GM19372 (cell line): ENCODE results near the gene NUDCD3.
A peak's percentile ranks its signal among the peaks of the same experiment; 100 is the strongest.
"Not testable (repeated sequence)": the region's sequence is repeated elsewhere in the genome, so short reads cannot be mapped to it uniquely, and the experiment has no call there.

ENCODE experiments used
- ATAC-seq: cut with Tn5 transposase; IDR thresholded peaks from one replicate; pipeline ENCODE4 v1.9.1; 2021; ENCODE audit warnings: mild to moderate bottlenecking, low read depth, moderate library complexity; ENCODE audit not compliant: unreplicated experiment

The NUDCD3 gene

GRCh38 chr7:44519546-44519945 is 29.1 kb upstream of the NUDCD3 start:
- ATAC-seq: no peak

DNA sequence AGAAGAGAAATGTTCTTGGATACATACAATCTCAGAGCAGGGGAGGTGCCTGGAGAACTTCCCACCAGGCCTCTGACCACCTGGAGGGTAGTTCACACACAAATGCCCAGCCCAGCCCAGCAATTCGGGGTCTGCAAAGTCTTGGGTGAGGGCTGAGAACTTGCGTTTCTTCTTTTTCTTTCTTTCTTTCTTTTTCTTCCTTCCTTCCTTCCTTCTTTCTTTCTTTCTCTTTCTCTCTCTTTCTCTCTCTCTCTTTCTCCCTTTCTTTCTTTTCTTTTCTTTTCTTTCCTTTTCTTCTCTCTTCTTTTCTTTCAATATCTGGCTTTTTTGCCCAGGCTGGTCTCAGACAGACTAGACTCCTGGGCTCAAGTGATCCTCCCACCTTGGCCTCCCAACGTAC is 28.3 kb upstream of the NUDCD3 start:
- no peak for ATAC-seq

DNA sequence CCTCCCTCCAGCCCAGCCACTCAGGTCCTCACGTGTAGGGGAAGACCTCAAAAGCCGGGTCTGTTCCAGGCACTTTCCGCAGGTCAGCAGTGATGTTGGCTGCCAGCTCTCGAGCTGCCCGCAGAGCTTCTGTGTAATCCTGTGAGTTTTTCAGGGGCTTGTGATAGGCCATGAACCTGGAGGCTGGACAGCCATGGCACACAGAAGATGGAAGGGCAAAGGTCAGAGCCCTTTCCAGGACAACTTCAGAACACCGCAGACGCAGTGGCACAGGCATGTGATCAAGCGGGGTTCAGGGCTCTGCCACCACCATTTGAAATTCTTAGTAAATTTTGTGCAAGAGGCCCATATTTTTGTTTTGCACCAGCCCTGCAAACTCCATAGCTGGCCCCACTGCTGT is 26.7 kb upstream of the NUDCD3 start:
- ATAC-seq: no peak

DNA sequence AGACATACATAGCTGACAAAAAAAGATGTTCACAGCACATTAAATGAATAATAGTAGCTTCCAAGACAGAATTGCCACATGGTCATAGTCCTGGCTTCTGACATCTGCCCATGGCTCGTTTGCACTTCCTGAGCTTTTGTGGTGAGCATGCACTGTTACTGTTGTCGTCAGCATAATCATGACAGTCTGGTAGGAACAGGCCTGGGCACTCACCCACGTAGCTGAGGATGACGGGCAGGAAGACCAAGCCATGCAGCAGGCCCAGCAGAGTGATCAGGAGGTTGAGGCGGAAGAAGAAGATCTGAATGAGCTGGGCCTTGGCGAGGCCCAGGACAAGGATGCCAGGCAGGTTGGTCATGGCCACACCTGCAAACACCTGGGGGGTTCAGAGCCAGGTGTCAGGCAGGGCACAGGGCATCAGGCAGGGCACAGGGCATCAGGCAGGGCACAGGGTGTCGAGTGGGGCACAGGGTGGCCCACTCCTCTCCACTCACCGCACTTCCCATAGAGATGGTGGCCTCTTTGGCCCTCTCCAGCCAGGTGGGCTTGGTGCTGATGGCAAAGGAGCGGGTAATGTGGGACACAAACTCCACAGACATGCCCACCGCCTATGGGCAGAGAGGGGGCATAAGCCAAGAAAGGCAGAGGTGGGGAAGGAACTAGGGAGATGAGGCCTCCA is 25.3 kb upstream of the NUDCD3 start:
- no peak for ATAC-seq

DNA sequence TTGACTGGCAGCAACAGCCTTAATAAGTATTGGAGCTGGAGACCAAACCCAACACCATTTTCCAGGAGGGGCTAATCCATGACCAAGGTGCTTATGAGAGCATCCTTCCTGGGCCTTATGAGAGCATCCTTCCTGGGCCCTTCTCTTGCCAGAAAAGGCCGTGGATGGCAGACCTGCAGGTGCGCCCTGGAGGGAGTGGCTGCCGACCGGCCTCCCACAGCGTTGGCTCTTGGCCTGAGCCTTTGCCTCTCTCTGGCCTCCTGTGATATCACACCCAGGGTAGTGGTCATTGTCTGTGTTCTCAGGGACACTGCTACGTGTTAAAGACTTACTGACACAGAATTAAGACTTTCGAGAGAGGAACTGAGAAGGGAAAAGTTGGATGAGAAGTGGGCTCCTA is 22.3 kb upstream of the NUDCD3 start:
- no peak for ATAC-seq

GRCh38 chr7:44511863-44512468 is 21.5 kb upstream of the NUDCD3 start:
- no peak for ATAC-seq

GRCh38 chr7:44511236-44511635 is 20.8 kb upstream of the NUDCD3 start:
- ATAC-seq: no peak

DNA sequence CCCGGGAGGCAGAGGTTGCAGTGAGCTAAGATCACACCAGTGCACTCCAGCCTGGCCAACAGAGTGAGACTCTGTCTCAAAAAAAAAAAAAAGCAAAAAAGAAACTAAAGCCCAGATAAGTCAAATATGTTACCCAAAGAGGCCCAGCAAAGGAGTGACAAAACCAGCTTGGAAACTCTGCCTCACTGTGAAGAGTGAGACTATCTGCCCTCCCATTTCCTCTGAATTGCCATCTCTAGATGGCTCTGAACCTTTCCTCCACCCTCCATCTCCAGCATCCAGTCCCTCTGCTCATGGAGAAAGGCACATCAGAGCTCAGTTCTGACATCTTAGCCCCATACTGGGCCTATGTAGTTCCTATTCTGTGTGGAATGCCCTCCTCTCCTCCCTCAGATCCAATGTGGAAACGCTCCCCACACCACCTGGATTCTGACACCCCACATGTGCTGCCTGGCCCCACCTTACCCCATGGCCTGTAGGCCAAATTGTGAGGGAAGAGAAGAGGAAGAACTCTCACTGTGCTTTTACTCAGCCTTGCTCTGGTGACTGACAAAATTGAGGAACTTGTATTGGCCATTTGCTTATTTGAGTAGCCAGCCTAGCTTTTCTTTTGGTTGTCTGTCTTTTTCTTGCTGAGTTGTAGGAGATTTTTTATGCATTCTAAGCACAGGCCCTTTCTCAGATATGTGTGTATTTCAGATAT is 18.0 kb upstream of the NUDCD3 start:
- no peak for ATAC-seq

DNA sequence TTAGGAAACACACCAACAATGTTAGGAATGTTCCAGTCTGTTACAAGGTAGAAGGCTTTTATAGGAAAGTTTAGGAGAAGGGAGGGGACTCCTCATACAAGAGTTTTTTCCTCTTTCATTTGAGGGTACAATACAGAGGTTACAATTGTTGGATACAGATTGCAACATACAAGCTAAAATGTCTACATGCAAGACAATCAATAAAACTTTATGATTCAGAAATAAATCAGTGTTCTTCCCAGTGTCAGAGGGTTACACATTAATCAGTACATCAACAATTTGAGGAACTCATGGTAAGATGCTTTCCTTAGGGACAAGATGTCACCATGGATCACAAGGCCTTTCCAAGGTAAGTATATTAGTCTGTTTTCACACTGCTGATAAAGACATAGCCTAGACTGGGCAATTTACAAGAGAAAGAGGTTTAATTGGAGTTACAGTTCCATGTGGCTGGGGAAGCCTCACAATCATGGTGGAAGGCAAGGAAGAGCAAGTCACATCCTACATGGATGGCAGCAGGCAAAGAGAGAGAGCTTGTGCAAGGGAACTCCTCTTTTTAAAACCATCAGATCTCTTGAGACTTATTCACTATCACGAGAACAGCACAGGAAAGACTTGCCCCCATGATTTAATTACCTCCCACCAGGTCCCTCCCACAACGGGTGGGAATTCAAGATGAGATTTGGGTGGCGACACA is 16.3 kb upstream of the NUDCD3 start:
- not testable (repeated sequence) for ATAC-seq

- no peak for ATAC-seq
Observed at GRCh38 chr7:44505595-44505994, 15.1 kb upstream of the NUDCD3 start.

- ATAC-seq: no peak
Observed at GRCh38 chr7:44498230-44498954, 7.9 kb upstream of the NUDCD3 start.

DNA sequence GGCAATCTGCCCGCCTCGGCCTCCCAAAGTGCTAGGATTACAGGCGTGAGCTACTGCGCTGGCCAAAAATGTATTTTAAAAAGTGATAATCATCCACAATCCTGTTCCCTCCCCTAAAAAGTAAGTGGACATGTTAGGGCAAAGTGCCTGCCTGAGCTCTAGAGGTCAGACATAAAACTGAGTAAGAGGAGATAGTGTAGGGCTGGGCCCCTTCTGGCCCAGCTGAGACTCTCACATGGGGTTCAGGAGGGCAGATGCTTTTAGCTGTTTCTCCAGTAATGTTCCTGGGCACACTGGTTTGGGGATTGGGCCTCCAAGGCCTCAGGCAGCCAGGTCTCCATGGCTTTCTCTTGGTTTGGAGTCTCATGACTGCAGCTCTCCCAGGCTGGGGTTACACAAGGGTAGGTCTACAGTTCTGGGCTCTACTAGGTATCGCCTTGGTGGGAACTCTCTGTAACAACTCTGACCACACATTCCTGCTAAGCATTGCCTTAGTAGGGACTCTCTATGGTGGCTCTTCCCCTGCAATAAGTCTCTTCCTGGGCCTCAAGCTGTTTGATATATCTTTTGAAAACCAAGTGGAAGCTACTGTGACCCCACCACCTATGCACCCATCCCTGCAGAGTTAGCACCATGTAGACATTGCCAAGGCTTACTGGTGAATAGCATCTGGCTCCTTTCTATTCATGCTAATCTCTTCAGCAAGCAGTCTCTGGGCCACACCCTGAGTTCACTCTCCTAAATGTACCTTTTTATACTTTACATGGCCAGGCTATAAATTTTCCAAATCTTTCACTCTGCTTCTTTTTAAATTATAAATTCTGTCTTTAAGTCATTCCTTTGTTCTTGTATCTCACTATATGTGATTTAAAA is 6.9 kb upstream of the NUDCD3 start:
- no peak for ATAC-seq

DNA sequence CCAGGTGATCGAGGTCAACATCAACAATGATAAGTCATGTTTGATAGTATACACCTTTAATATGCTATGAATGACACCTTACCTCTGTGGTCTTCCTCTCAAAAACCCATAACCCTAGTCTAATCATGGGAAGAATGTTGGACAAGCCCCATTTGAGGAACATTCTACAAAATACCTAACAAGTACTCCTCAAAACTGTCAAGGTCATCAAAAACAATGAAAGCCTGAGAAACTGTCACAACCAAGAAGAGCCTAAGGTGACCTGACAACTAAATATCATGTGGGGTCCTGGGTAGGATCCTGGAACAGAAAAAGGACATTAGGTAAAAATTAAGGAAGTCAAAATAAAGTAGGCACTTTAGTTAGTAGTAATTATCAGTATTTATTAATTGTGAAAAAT is 5.9 kb upstream of the NUDCD3 start:
- ATAC-seq: no peak

- no peak for ATAC-seq
Observed at GRCh38 chr7:44494960-44495359, 4.5 kb upstream of the NUDCD3 start.

- ATAC-seq: no peak
Observed at GRCh38 chr7:44491229-44491628, 771 bp upstream of the NUDCD3 start.

- ATAC-seq: peak; percentile 27
Observed at GRCh38 chr7:44489955-44490350, 505 bp downstream of the NUDCD3 start.

DNA sequence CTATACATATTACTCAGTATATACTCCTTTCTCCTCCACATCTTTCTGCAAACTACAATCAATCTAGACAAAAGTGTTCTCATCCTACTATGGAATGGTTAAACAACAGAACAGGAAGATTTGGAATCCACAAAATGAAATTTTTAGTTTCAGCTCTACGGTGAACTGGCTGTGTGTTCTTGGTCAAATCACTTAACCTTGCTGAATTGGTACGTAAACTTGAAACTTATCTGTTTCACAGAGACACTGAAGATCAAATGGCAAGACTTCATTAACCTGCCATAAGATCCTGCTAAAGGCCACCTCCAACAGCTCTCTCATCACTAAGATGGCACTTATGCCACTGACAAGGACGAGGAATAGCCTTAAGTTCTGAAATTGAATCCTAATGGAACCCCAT is 1.5 kb downstream of the NUDCD3 start:
- no peak for ATAC-seq

DNA sequence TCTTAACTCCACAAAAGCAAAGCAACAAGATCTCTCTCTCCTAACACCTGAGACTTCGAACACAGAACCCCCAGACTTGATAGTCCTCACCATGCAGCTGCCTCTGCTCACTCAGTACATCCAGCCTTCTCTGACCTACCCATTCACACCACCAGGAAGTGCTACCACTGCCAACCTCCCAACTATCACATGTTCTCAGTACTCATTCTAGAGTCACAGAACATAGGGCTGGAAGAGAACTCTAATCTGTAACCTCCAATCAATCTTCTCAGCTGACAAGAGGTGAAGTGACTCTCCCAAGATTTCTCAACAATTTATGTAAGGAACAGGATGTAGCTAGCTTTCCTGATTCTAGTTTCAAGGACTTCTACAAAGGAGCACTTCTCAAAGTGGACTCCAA is 3.8 kb downstream of the NUDCD3 start:
- ATAC-seq: no peak

GRCh38 chr7:44486001-44486400 is 4.5 kb downstream of the NUDCD3 start:
- no peak for ATAC-seq
